Fibroblast of upper back skin (primary cell): ENCODE results near the gene SOX6.
"Not testable (repeated sequence)": the region's sequence is repeated elsewhere in the genome, so short reads cannot be mapped to it uniquely, and the experiment has no call there.

ENCODE experiments used
- DNase-seq: peaks from one replicate; pipeline ENCODE4 v3.0.0-alpha.2; 2013

Gene SOX6

GRCh38 chr11:16182553-16182952 is 173.8 kb downstream of the SOX6 start:
- no peak for DNase-seq

- DNase-seq, result no peak
These were observed 175.5 kb downstream of the SOX6 start for GRCh38 chr11:16180868-16181267.

- peak; percentile 61 for DNase-seq
These were observed 176.7 kb downstream of the SOX6 start for GRCh38 chr11:16179676-16180075.

GRCh38 chr11:16178273-16178672 is 178.1 kb downstream of the SOX6 start:
- DNase-seq, result no peak

DNA sequence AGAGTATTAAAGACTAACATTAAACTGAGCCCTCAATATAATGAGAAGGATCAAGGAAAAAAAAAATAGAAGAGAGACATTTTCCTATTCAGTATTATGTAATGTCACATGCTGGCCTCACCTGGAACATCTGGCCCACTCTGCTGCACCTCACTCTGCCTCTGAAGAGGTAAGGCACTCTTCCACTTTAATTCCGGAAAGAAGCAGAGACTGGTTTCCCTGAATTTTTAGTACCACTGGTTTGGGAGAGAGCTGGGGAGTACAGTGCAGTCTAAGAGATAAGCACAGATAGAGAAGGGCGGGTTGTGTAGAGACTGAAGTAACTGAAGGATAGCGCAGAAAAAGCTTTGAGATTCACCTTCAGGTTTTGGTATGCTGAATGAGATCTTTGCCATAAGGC is 178.7 kb downstream of the SOX6 start:
- no peak for DNase-seq

DNA sequence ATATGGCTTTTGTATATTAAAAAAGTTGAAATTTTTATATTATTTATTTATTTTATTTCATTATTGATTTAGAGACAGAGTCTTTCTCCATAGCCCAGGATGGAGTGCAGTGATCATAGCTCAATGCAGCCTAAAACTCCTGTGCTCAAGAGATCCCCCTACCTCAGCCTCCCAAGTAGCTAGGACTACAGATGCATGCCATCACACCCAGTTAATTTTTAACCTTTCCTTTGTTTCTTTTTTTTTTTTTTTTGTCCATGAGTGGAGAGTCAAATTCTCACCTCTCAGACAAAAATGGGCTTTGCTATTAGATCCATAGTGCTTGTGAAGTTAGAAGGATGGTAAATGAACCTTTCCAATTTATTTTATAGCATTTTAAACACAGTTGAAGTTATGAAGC is 182.5 kb downstream of the SOX6 start:
- DNase-seq, result no peak

DNA sequence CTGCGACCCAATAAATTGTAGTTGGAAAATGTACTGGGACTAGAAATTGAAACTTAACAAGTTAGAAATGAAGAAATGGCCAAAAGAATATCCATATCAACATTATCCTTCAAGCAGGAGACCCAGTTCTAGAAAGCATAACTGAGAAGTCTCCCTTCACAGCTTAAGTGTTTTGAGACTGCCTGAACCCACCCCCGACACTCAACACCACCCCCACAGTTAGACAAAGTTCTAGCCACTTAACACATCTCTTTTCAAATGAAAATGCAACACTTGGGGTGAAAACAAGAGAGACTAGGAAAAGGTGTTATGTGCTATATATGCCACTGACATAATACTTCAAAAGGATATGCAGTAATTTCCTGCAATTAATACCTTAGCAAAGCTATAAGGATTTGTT is 184.5 kb downstream of the SOX6 start:
- DNase-seq, result no peak

GRCh38 chr11:16169956-16170847 is 186.1 kb downstream of the SOX6 start:
- DNase-seq, result peak; percentile 92

GRCh38 chr11:16169541-16169940 is 186.8 kb downstream of the SOX6 start:
- DNase-seq, result peak; percentile 68

- no peak for DNase-seq
These were observed 188.4 kb downstream of the SOX6 start for GRCh38 chr11:16167706-16168487.

DNA sequence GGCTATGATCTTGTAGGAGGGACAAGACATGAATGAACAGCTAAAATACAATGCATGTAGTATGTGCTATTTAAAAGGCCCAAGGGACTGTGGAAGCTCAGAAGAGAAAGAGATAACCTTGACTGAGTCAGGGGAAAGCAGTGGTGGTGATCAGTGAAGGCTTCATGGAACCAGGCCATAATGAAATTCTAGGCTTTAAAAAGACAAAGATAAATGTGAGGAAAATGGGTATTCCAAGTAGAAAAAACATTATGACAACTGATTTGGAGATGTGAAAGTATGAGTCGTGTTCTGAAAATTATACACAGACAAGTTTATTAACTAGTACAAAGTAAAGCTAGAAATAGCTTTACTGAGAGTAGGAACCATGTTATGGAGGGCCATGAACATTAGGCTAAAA is 189.8 kb downstream of the SOX6 start:
- peak; percentile 42 for DNase-seq

GRCh38 chr11:16160146-16160545 is 196.2 kb downstream of the SOX6 start:
- no peak for DNase-seq

DNA sequence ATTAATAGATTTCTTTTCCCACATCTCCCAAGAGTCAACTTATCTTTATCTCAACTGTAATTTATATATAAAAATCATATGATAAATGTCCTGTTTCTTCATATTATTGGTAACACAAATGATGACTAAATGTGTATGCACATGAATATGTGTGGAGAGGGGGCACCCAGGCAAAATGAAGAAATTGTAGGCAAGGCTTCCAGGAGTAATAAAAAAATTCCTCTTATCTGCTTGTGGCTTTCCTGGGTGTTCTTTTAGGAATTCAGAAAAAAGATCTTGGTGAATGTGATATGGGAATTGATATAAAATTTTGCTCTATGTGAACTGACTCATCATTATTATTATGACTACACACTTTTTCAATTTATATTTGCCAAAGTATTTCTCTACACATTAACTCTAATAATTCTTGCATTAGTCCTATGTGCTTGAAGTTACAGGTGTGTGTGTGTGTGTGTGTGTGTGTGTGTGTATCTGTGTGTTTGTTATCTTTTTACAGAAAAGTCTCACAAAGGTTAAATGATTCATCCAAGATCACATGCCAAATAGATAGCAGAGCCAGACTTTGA is 197.8 kb downstream of the SOX6 start:
- DNase-seq, result no peak

- DNase-seq, result no peak
These were observed 199.0 kb downstream of the SOX6 start for GRCh38 chr11:16157327-16157726.

- DNase-seq, result no peak
These were observed 200.9 kb downstream of the SOX6 start for GRCh38 chr11:16155448-16155847.

GRCh38 chr11:16154715-16155396 is 201.5 kb downstream of the SOX6 start:
- DNase-seq, result peak; percentile 6

DNA sequence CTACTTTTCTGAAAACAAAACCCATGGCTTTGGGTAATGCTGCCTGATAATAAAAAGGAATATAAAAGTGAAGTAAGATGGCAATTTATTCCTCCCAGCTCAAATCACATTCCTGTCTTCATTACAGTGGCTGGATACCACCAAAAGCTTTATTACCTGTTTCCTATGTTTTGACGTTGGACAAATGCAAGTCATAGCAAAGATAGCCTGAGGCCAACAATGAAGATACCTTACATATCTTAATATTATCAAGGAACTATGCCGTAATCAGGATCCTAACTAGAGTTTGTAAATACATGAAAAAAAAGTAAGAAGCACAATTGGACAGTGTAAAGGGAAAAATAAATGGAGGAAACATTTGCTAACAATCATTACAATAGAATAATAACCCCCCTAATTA is 202.4 kb downstream of the SOX6 start:
- no peak for DNase-seq

GRCh38 chr11:16151138-16151537 is 205.2 kb downstream of the SOX6 start:
- no peak for DNase-seq

DNA sequence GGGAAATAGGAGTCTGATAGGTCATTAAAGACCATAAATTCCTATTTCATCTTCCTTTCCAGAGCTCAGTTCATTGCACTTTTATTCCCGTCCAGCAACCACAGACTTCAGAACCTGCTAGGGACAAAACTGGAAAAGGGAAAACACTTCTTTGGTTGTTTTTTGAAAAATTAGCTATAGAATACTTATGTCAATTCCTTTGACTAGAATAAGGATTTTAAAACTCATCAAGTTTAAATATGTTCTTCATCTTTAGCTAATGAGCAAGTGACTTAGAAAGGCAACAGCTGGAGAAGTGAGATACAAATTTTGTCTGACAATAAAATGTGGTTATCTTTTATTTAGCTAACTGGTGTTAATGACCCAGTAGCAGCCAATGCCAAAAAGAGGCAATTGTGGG is 206.9 kb downstream of the SOX6 start:
- no peak for DNase-seq

DNA sequence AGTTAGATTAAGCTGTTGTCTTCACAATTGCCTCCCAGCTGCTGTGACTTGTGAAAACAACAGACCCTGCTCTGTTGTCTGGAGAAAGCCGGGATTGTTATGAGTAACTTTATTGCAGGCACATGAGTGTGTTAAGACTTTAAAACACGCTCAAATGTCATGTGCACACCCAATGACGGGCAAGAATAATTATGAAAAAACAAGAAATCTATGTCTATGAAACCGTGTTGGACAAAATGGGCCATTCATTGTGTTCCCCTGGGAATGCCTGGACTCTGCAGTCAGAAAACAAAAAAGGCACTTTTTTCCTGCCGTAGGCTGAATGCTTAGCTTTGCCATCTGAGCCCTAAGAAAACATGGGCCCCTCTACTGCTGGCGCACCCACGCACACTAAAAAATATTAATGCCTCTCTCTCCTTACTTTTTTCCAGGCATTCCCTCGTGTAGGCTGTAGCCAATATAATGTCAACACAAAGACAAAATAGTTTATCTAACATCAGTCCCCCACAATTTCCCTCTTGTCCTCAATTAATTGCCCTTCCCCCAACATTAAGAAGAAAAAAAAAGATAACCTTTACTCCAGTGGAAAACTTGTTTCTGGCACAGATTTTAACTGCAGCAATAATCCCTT is 207.9 kb downstream of the SOX6 start:
- DNase-seq, result no peak

DNA sequence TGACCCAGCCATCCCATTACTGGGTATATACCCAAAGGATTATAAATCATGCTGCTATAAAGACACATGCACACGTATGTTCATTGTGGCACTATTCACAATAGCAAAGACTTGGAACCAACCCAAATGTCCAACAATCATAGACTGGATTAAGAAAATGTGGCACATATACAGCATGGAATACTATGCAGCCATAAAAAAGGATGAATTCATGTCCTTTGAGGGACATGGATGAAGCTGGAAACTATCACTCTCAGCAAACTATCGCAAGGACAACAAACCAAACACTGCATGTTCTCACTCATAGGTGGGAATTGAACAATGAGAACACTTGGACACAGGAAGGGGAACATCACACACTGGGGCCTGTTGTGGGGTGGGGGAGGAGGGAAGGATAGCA is 209.4 kb downstream of the SOX6 start:
- DNase-seq, result not testable (repeated sequence)

DNA sequence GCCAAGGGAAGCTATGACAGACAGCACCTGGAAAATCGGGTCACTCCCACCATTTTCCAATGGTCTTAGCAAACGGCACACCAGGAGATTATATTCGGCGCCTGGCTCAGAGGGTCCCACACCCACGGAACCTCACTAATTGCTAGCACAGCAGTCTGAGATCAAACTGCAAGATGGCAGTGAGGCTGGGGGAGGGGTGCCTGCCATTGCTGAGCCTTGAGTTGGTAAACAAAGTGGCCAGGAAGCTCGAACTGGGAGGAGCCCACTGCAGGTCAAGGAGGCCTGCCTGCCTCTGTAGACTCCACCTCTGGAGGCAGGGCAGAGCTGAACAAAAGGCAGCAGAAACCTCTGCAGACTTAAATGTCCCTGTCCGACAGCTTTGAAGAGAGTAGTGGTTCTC is 214.7 kb downstream of the SOX6 start:
- not testable (repeated sequence) for DNase-seq

DNA sequence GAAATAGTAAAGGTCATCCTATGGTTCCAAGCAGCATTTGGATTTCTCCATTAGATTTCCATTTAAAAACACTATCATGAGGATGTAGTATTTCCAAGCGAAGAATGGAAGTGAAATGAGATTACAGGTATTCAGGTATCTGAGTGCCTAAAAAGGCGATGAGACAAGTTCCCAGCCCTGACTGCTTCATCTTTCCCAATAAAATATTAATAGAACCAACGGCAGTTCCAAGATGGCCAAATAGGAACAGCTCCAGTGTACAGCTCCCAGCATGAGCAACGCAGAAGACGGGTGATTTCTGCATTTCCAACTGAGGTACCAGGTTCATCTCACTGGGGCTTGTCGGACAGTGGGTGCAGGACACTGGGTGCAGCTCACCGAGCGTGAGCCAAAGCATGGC is 215.2 kb downstream of the SOX6 start:
- DNase-seq, result not testable (repeated sequence)
